Measurements from ENCODE around the gene HOXA11.

GRCh38 chr7:27158436-27159265 lies 26.4 kb downstream of the HOXA11 start:
- TF ChIP-seq, protein P1, sequence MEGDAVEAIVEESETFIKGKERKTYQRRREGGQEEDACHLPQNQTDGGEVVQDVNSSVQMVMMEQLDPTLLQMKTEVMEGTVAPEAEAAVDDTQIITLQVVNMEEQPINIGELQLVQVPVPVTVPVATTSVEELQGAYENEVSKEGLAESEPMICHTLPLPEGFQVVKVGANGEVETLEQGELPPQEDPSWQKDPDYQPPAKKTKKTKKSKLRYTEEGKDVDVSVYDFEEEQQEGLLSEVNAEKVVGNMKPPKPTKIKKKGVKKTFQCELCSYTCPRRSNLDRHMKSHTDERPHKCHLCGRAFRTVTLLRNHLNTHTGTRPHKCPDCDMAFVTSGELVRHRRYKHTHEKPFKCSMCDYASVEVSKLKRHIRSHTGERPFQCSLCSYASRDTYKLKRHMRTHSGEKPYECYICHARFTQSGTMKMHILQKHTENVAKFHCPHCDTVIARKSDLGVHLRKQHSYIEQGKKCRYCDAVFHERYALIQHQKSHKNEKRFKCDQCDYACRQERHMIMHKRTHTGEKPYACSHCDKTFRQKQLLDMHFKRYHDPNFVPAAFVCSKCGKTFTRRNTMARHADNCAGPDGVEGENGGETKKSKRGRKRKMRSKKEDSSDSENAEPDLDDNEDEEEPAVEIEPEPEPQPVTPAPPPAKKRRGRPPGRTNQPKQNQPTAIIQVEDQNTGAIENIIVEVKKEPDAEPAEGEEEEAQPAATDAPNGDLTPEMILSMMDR (IDR thresholded peaks at IDR 0.05): no peak
- TF ChIP-seq POLR2AphosphoS5 (IDR thresholded peaks at IDR 0.05; ENCODE audit: insufficient read depth in 1 of 2, low read depth in 1 of 2): no peak

All from vagina (tissue), 2 donors.